IMR-90 (cell line): ENCODE data around the gene CDO1. TPM values are rescaled to one million over a fixed set of nuclear protein-coding genes. Genes with fewer than 3 reads are reported as not detected.

ENCODE experiments used
- ATAC-seq: fragments of 200-7000 bp; cut with Tn5 transposase; 2 replicates; pipeline ENCODE4 v1.9.1; 2020; ENCODE audit warnings: low read depth, mild to moderate bottlenecking, moderate library complexity
- BruUV-seq: library from RNA; stranded (reverse); fragments of 400-500 nt; replicated peaks from 2 replicates; lab custom pipeline; 2021; lab: Mats Ljungman, UMichigan
- CTCF ChIA-PET: fragments of 300-600 bp; formaldehyde crosslinking; extraction: SDS; loops from one replicate; lab custom pipeline; 2021; ENCODE audit warnings: antibody characterized with exemption; lab: Yijun Ruan, JAX
- POLR2A ChIA-PET: fragments of 300-600 bp; sonication (Branson Sonifier 250); formaldehyde crosslinking; loops from one replicate; lab custom pipeline; 2022; ENCODE audit warnings: antibody characterized with exemption; ENCODE audit not compliant: unreplicated experiment; lab: Charles Lee
- DNase-seq: peaks from one replicate; pipeline ENCODE4 v3.0.0; 2013
- H2AFZ ChIP-seq: replicated peaks from 2 replicates; pipeline ENCODE3; 2013; ENCODE audit warnings: low read length, mild to moderate bottlenecking; ENCODE audit not compliant: poor library complexity
- H2AK5ac ChIP-seq: 2 replicates; pipeline ENCODE4 v1.6.1; 2013; ENCODE audit warnings: low read depth, low read length, inconsistent platforms
- H2AK9ac ChIP-seq: replicated peaks from 2 replicates; pipeline ENCODE3; 2013; ENCODE audit warnings: mild to moderate bottlenecking, low read depth, low read length, moderate library complexity; ENCODE audit not compliant: poor library complexity
- H2BK120ac ChIP-seq: 2 replicates; pipeline ENCODE4 v1.6.1; 2013; ENCODE audit warnings: low read depth, low read length, inconsistent platforms
- H2BK15ac ChIP-seq: 3 replicates; pipeline ENCODE4 v1.6.1; 2013; ENCODE audit warnings: low read depth, low read length, inconsistent platforms
- H2BK20ac ChIP-seq: 2 replicates; pipeline ENCODE4 v1.6.1; 2013; ENCODE audit warnings: low read depth, mild to moderate bottlenecking, inconsistent platforms, low read length, moderate library complexity
- H2BK5ac ChIP-seq: 2 replicates; pipeline ENCODE4 v1.6.1; 2013; ENCODE audit warnings: mild to moderate bottlenecking, low read depth, low read length, inconsistent platforms; ENCODE audit not compliant: poor library complexity, severe bottlenecking
- H3K14ac ChIP-seq: replicated peaks from 2 replicates; pipeline ENCODE4 v1.6.1; 2013; ENCODE audit warnings: low read depth, low read length, inconsistent platforms
- H3K18ac ChIP-seq: 2 replicates; pipeline ENCODE4 v1.6.1; 2013; ENCODE audit warnings: low read depth, low read length, control low read depth
- H3K23ac ChIP-seq: 2 replicates; pipeline ENCODE4 v1.6.1; 2013; ENCODE audit warnings: low read depth, low read length, inconsistent platforms
- H3K27ac ChIP-seq: 2 replicates; pipeline ENCODE4 v1.5.1; 2013; ENCODE audit warnings: mild to moderate bottlenecking, control low read depth, low read length; ENCODE audit not compliant: insufficient read depth
- H3K27me3 ChIP-seq: 2 replicates; pipeline ENCODE4 v1.6.1; 2013; ENCODE audit warnings: low read length; ENCODE audit not compliant: control insufficient read depth, insufficient read depth
- H3K36me3 ChIP-seq: 2 replicates; pipeline ENCODE4 v1.6.1; 2013; ENCODE audit warnings: low read length, mixed read lengths; ENCODE audit not compliant: control insufficient read depth, insufficient read depth
- H3K4ac ChIP-seq: 2 replicates; pipeline ENCODE4 v1.6.1; 2013; ENCODE audit warnings: low read depth, low read length, inconsistent platforms
- H3K4me1 ChIP-seq: 2 replicates; pipeline ENCODE4 v1.6.1; 2013; ENCODE audit warnings: low read length, mixed read lengths; ENCODE audit not compliant: control insufficient read depth, insufficient read depth
- H3K4me2 ChIP-seq: 2 replicates; pipeline ENCODE4 v1.6.1; 2013; ENCODE audit warnings: low read depth, mild to moderate bottlenecking, control low read depth, low read length, moderate library complexity
- H3K4me3 ChIP-seq: 2 replicates; pipeline ENCODE4 v1.5.1; 2013; ENCODE audit warnings: low read depth, mild to moderate bottlenecking, control low read depth, low read length, moderate library complexity; ENCODE audit not compliant: insufficient read depth
- H3K56ac ChIP-seq: 2 replicates; pipeline ENCODE4 v1.6.1; 2013; ENCODE audit warnings: low read length, inconsistent platforms; ENCODE audit not compliant: insufficient read depth; ENCODE audit errors: extremely low read depth
- H3K79me1 ChIP-seq, 2 experiments: 2 replicates each; pipeline ENCODE4 v1.6.1; 2013; ENCODE audit warnings: low read length in 2 of 2, inconsistent platforms in 1 of 2, low read depth in 1 of 2
- H3K9ac ChIP-seq: 2 replicates; pipeline ENCODE4 v1.6.1; 2013; ENCODE audit warnings: low read depth, low read length, control low read depth
- H3K9me1 ChIP-seq: 2 replicates; pipeline ENCODE4 v1.6.1; 2013; ENCODE audit warnings: low read length, inconsistent platforms; ENCODE audit not compliant: insufficient read depth
- H3K9me3 ChIP-seq: 2 replicates; pipeline ENCODE4 v1.6.1; 2013; ENCODE audit warnings: low read length; ENCODE audit not compliant: control insufficient read depth, insufficient read depth
- H4K20me1 ChIP-seq: 2 replicates; pipeline ENCODE4 v1.6.1; 2013; ENCODE audit warnings: low read length, inconsistent platforms; ENCODE audit not compliant: insufficient read depth
- H4K5ac ChIP-seq: 2 replicates; pipeline ENCODE4 v1.6.1; 2013; ENCODE audit warnings: mild to moderate bottlenecking, low read depth, low read length, control low read depth
- H4K8ac ChIP-seq, 2 experiments: 2 replicates each; pipeline ENCODE4 v1.6.1; 2013; ENCODE audit warnings: low read depth in 2 of 2, low read length in 2 of 2, control low read depth in 1 of 2, inconsistent platforms in 1 of 2
- H4K91ac ChIP-seq: 2 replicates; pipeline ENCODE4 v1.6.1; 2013; ENCODE audit warnings: low read depth, low read length, inconsistent platforms; ENCODE audit not compliant: insufficient read depth
- CEBPB ChIP-seq: IDR thresholded peaks from 2 replicates; pipeline ENCODE4 v1.6.1; 2012; ENCODE audit warnings: low read depth, low read length, improper control_type of control experiment
- MAFK ChIP-seq: IDR thresholded peaks from 2 replicates; pipeline ENCODE4 v1.6.1; 2012; ENCODE audit warnings: low read depth, low read length, improper control_type of control experiment
- MAZ ChIP-seq: IDR thresholded peaks from 2 replicates; pipeline ENCODE4 v1.6.1; 2012; ENCODE audit warnings: low read depth, mild to moderate bottlenecking, low read length, improper control_type of control experiment, moderate library complexity, borderline replicate concordance
- RCOR1 ChIP-seq: IDR thresholded peaks from 2 replicates; pipeline ENCODE4 v1.6.1; 2012; ENCODE audit warnings: mild to moderate bottlenecking, low read length, improper control_type of control experiment; ENCODE audit not compliant: insufficient replicate concordance
- RFX5 ChIP-seq: IDR thresholded peaks from 2 replicates; pipeline ENCODE4 v1.8.0; 2012; ENCODE audit warnings: low read depth, mild to moderate bottlenecking, low read length, moderate library complexity
- WGBS, 2 experiments: methylation state at CpG; one replicate each; pipeline versions ENCODE4 v1.1.5 to v1.1.7; 2013; ENCODE audit warnings: missing lambda C conversion rate in 2 of 2; ENCODE audit not compliant: insufficient read length in 1 of 2; ENCODE audit errors: extremely low coverage in 2 of 2; 5-methylcytosine and 5-hydroxymethylcytosine counted together
- dilution Hi-C: fragments of 300-500 bp; cut with HindIII; formaldehyde crosslinking; loops from one replicate; pipeline ENCODE4 v1.14.3; 2018; ENCODE audit warnings: low sequenced_read_pairs; ENCODE audit not compliant: unreplicated experiment
- in situ Hi-C: fragments of 300-500 bp; cut with MboI; formaldehyde crosslinking; loops from 3 replicates; pipeline ENCODE4 v1.14.3; 2019; ENCODE audit warnings: low sequenced_read_pairs, inconsistent platforms, mixed read lengths
- intact Hi-C: fragments of 100-400 bp; cut with micrococcal nuclease; formaldehyde crosslinking; loops from 2 replicates; pipeline ENCODE4 v1.10.0; 2022
- polyA plus RNA-seq, 3 experiments: library from polyadenylated mRNA; depleted of rRNA; stranded (reverse); fragments of >200 nt; gene quantifications; 2 replicates each; pipeline ENCODE4 v1.2.3, GENCODE V29; 2012; ENCODE audit warnings: low replicate concordance in 1 of 3
- total RNA-seq: library from RNA; depleted of rRNA; stranded (reverse); fragments of >200 nt; gene quantifications from 2 replicates; pipeline ENCODE4 v1.2.3, GENCODE V29; 2012
- TF ChIP-seq, protein P1 (sequence below): fragments of 150-350 bp; IDR thresholded peaks from 2 replicates; pipeline ENCODE4 v1.6.1; 2016; ENCODE audit warnings: low read depth, mild to moderate bottlenecking, low read length, moderate library complexity, borderline replicate concordance

The CDO1 gene
- total and polyA plus RNA-seq, 2 of the 4 experiments (the other 2 are of a cell fraction) = 4.8 to 8.6 TPM

DNA sequence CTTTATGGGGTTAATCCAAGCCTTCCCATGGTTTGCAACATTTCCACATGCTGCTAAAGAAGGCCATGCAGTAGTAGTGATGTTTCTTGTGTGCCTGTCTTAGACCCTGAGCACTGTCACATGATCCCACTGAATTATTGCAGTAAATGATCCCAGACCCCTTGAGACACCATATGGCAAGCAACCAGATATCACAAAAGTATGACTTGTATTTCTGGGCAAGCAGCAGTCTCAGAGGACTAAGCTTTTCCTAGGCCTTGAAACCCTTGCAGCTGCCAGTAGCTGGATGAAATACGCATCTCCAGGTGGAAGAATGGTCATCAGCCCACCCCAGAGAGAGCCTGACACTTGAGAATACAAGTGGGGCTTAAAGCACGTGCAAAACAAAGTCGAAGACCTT lies 41.8 kb downstream of the CDO1 start:
- Histone ChIP-seq H3K4me3 (no peak overlapping the region), H3K14ac (no peak overlapping the region), H3K18ac (no peak overlapping the region), H3K56ac (no peak overlapping the region), H3K4ac (no peak overlapping the region), H3K9me1 (no peaks in the 10 kb centered on the region), H2BK15ac (no peak overlapping the region), H3K79me1 (no peaks in the 10 kb centered on the region), H2BK120ac (no peak overlapping the region), H4K5ac (no peak overlapping the region), H3K27me3 (peaks cover 4% of the 10 kb centered on the region), H3K9ac (no peak overlapping the region), H4K20me1 (no peaks in the 10 kb centered on the region), H4K8ac (no peak overlapping the region), H4K91ac (no peak overlapping the region), H3K4me2 (no peak overlapping the region), H2AK5ac (no peak overlapping the region), H3K27ac (no peak overlapping the region), H3K9me3 (no peaks in the 10 kb centered on the region), H2AK9ac (no peak overlapping the region), H2AFZ (no peak overlapping the region), H2BK5ac (no peak overlapping the region), H3K4me1 (no peaks in the 10 kb centered on the region), H2BK20ac (no peak overlapping the region), H3K23ac (no peak overlapping the region), H3K36me3 (no peaks in the 10 kb centered on the region)
- 14% methylated on average over 1 of the region's 3 CpGs; no CpG with 5 or more reads in 1 of the 2 experiments for WGBS, 2 experiments
- dilution Hi-C loops = no loop called here
- DNase-seq = no peak
- no TSS peak for BruUV-seq
- in situ Hi-C loops = no loop called here
- ChIA-PET POLR2A (no interaction called here), CTCF (no interaction called here)
- no peak for ATAC-seq
- intact Hi-C loops = no loop called here
- TF ChIP-seq RCOR1 (no peak), CEBPB (no peak), RFX5 (no peak), MAFK (no peak), MAZ (no peak)
- TF ChIP-seq, protein P1, sequence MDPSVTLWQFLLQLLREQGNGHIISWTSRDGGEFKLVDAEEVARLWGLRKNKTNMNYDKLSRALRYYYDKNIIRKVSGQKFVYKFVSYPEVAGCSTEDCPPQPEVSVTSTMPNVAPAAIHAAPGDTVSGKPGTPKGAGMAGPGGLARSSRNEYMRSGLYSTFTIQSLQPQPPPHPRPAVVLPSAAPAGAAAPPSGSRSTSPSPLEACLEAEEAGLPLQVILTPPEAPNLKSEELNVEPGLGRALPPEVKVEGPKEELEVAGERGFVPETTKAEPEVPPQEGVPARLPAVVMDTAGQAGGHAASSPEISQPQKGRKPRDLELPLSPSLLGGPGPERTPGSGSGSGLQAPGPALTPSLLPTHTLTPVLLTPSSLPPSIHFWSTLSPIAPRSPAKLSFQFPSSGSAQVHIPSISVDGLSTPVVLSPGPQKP = no peak
